Muscle of back (tissue), 11 donors: ENCODE data around the gene MYLIP. TPM values are rescaled to one million over a fixed set of nuclear protein-coding genes. Genes with fewer than 3 reads are reported as not detected.
A peak's percentile ranks its signal among the peaks of the same experiment; 100 is the strongest.
"Not testable (repeated sequence)": the region's sequence is repeated elsewhere in the genome, so short reads cannot be mapped to it uniquely, and the experiment has no call there.

Experiments used
- DNase-seq, 3 donors: peaks; one replicate each; pipeline versions ENCODE4 v3.0.0 to v3.0.0-alpha.2; 2013
- polyA plus RNA-seq, 10 donors: library from polyadenylated mRNA; unstranded; fragments of 120-200 nt; gene quantifications; one replicate each; pipeline ENCODE4 v1.2.1, GENCODE V29; 2013; ENCODE audit not compliant: insufficient read length in 10 of 10

MYLIP gene
- polyA plus RNA-seq, 10 donors = 30.4 to 46.8 (median 43.1) TPM

- no peak for DNase-seq
These were observed 42.5 kb downstream of the MYLIP start for GRCh38 chr6:16171400-16171799.

GRCh38 chr6:16173167-16173940, 44.5 kb downstream of the MYLIP start:
- DNase-seq = peak in 1 of 3 donors; percentile 80

- no peak for DNase-seq
These were observed 45.7 kb downstream of the MYLIP start for GRCh38 chr6:16174416-16175078.

GRCh38 chr6:16176600-16176999, 47.7 kb downstream of the MYLIP start:
- DNase-seq = not testable (repeated sequence)

GRCh38 chr6:16177881-16178280, 49.0 kb downstream of the MYLIP start:
- no peak for DNase-seq

- DNase-seq = no peak
These were observed 49.5 kb downstream of the MYLIP start for GRCh38 chr6:16178351-16178750.

GRCh38 chr6:16179063-16179462, 50.2 kb downstream of the MYLIP start:
- no peak for DNase-seq

- DNase-seq = no peak
These were observed 51.1 kb downstream of the MYLIP start for GRCh38 chr6:16179970-16180431.

GRCh38 chr6:16180696-16181438, 52.0 kb downstream of the MYLIP start:
- no peak for DNase-seq

- DNase-seq = peak in 1 of 3 donors; percentile 53
These were observed 52.8 kb downstream of the MYLIP start for GRCh38 chr6:16181439-16182297.

GRCh38 chr6:16183187-16183664, 54.3 kb downstream of the MYLIP start:
- peak; percentile 51 to 87 (median 60) for DNase-seq

- no peak for DNase-seq
These were observed 55.2 kb downstream of the MYLIP start for GRCh38 chr6:16184129-16184528.

- no peak for DNase-seq
These were observed 55.7 kb downstream of the MYLIP start for GRCh38 chr6:16184551-16184950.

DNA sequence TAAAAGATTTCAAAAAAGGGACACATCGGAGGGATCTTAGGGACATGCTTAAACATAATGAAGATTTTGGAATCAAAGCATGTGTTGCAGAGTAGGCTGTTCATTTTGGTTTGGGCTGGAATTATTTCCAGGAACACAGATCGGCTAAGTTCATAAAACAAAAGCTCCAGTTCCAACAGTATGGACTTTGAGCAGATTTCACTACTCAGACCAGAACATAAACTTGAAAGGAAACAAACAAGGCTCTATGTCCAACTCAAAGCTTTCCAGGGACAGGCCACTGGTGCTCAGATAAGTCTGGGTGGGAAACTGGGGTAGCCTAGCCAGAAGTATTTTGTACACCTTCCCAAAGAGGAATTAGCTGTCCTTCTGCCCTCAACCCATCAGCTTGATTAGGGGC, 58.3 kb downstream of the MYLIP start:
- no peak for DNase-seq

DNA sequence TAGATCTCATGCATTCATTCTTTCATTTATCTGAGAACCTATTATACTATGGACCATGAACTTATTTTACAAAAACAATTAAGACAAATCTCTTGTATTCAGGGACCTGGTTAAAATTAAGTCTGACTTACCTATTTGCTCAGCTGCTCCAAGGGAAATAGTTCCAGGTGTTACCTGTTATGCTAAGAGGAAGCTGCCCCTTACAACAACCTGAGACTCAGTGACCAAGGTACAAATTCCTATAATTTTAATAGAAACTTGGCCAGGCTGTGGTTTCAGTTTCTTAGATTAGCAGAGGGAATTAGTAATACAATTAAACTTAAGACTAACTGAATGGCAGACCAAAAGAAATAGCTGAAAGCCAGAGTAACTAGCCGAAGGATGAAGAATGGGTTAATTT, 61.3 kb downstream of the MYLIP start:
- no peak for DNase-seq

DNA sequence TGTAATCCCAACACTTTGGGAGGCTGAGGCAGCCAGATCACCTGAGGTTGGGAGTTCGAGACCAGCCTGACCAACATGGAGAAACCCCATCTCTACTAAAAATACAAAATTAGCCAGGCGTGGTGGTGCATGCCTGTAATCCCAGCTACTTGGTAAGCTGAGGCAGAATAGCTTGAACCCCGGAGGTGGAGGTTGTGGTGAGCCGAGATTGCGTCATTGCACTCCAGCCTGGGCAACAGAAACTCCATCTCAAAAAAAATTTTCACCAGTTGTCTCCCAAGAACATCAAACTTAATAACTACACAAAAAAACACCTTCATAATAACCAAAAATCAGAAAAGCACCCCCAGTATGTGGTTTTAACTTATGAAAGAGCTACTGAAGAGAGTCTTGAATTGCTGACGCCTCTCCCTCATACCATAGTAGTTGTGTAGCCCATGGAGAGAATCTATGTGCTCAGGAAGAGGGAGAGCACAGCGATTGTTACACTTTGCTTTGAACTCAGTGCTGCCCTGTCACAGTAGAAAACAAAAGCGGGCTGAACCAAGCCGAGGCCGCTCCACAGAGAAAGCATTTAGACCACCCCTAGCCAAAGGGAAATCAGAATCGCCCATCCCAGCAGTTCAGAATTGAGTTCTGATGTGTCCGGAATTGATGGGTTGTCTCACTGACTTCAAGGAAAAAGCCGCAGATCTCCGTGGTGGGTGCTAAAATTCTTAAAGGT, 67.5 kb downstream of the MYLIP start:
- no peak for DNase-seq

- no peak for DNase-seq
These were observed 68.2 kb downstream of the MYLIP start for GRCh38 chr6:16196984-16197546.
